GM12865 (cell line): ENCODE results near the gene MARCHF6.
"Not testable (repeated sequence)": the region's sequence is repeated elsewhere in the genome, so short reads cannot be mapped to it uniquely, and the experiment has no call there.

Experiments used
- DNase-seq: peaks from one replicate; pipeline ENCODE4 v3.0.0; 2010; ENCODE audit warnings: low read depth
- H3K4me3 ChIP-seq: 2 replicates; pipeline ENCODE4 v1.5.1; 2011; ENCODE audit warnings: mild to moderate bottlenecking, low read depth, low read length, control low read depth
- TF ChIP-seq, protein P1 (sequence below): IDR thresholded peaks from 2 replicates; pipeline ENCODE4 v1.5.1; 2011; ENCODE audit warnings: low read length, control low read depth, low read depth, inconsistent platforms; ENCODE audit not compliant: insufficient read depth; ENCODE audit errors: missing control alignments

Gene MARCHF6

DNA sequence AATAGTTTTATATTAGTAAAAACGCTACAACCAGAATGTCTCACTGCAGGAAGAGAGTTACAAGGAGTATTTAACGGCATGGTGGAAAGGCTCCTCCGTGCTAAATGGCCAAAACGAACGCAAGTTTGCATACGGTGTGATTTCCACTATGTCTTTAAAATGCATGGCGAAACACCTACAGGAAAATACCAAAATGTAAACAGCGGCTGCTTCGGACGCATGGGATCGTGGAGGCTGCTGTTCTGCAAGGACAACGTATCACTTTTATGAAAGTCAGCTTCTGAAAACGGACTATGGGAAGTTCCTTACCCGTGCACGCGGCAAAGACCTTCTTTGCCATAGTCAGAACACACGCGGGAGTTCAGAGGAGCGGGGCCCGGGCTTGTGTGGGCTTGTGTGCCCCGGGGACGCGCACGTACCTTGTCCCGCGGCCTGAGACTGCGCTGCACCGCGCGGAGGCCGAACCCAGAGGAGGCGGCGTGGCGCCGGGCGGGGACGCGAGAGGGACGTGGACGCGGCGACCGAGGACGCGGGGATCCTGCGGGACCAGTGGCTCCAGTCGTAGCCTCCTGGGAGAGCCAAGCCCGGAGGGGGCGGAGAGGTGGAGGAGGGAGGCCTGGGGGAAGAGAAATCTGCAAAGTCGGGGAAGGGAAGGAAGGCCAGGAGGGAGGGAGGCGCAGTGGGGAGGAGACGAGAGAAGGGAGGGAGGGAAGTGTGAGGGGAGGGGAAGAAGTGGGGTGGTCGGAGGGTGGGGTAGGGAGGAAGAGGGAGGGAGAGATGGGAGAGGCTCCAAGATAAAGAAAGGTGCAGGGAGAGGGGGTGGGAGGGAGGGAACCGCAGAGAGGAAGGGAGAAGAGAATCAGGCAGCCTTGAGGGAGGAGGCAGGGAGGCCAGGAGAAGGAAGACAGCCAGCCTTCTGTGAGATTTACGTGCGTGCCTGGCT is 46.0 kb upstream of the MARCHF6 start, which contains the start of gene CMBL:
Gene CMBL, minus strand, starts transcription at position 697 of the 943 bp plus-strand sequence. CDS start 17,140 bp downstream, outside the sequence.
- TF ChIP-seq, protein P1, sequence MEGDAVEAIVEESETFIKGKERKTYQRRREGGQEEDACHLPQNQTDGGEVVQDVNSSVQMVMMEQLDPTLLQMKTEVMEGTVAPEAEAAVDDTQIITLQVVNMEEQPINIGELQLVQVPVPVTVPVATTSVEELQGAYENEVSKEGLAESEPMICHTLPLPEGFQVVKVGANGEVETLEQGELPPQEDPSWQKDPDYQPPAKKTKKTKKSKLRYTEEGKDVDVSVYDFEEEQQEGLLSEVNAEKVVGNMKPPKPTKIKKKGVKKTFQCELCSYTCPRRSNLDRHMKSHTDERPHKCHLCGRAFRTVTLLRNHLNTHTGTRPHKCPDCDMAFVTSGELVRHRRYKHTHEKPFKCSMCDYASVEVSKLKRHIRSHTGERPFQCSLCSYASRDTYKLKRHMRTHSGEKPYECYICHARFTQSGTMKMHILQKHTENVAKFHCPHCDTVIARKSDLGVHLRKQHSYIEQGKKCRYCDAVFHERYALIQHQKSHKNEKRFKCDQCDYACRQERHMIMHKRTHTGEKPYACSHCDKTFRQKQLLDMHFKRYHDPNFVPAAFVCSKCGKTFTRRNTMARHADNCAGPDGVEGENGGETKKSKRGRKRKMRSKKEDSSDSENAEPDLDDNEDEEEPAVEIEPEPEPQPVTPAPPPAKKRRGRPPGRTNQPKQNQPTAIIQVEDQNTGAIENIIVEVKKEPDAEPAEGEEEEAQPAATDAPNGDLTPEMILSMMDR: no peak
- DNase-seq: peak; percentile 71
- H3K4me3 ChIP-seq: peak within 1 kb of the TSS; percentile 53

DNA sequence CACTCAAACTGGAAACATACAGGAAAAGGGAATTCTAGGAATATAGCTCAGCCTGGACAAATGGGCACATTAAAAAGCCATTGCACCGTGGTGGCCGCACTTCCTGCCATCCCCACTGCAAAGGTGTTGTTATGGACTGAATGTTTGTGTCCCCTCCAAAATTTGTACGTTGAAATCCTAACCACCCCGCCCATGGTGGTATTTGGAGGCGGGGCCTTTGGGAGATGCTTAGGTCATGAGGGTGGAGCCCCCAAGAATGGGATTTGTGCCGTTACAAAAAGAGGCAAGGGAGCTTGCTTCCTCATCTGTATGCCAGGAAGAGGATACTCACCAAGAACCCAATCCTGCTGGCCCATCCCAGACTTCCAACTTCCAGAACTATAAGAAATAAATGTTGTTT is 44.7 kb upstream of the MARCHF6 start:
- TF ChIP-seq, protein P1: no peak
- no peak overlapping the region for H3K4me3 ChIP-seq
- DNase-seq: no peak

DNA sequence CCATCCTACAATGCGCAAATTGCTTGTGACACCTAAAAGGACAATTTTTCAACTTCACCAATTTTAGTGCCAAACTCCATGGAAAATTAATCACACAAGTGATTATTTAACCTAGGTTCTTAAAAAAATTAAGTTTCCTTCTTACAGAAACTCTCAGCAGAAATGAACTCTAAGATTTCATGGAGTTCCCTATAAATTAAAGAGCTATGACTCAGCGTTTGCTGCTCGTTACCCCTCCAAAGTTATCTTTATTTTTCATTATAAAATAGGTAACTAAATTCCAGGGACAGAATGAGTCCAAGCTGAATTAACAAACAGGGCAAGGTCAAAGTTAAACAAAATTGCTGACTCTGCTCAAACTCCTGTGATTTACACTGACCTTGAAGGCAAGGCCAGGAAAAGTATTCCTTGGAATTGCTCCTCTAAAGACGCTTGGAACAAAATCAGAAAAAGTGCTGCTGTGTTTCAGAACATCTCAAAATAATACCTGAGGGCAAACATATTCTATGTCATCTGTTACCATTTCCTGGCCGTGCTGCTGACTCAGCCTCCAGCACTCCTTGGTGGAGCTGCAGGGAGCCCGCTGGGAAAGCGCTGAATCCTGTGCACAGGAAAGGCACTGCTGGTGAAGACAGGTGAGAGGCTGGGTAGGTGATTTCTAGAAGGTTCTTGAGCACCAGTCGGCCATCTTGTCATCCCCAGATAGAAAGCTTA is 43.3 kb upstream of the MARCHF6 start:
- no peak for DNase-seq
- H3K4me3 ChIP-seq: no peak overlapping the region
- TF ChIP-seq, protein P1: no peak

DNA sequence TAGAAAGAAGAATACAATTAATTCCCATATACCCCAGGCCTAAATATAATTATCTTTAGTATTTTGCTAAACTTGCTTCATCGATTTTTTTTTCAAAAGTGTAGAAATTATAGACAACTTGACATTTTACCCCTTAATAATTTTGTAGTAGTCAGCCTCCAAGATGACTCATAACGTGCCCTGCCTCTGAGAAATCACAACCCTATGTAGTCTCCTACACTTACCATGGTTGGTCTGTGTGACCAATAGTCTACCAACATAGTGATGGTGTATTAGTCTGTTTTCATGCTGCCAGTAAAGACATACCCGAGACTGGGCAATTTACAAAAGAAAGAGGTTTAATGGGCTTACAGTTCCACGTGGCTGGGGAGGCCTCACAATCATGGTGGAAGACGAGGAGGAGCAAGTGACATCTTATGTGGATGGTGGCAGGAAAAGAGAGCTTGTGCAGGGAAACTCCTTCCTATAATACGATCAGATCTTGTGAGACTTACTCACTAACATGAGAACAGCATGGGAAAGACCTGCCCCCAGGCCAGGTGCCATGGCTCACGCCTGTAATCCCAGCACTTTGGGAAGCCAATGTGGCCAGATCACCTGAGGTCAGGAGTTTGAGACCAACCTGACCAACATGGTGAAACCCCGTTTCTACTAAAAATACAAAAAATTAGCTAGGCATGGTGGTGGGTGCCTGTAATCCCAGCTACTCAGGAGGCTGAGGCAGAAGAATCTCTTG is 42.5 kb upstream of the MARCHF6 start:
- not testable (repeated sequence) for H3K4me3 ChIP-seq
- DNase-seq: peak; percentile 47

DNA sequence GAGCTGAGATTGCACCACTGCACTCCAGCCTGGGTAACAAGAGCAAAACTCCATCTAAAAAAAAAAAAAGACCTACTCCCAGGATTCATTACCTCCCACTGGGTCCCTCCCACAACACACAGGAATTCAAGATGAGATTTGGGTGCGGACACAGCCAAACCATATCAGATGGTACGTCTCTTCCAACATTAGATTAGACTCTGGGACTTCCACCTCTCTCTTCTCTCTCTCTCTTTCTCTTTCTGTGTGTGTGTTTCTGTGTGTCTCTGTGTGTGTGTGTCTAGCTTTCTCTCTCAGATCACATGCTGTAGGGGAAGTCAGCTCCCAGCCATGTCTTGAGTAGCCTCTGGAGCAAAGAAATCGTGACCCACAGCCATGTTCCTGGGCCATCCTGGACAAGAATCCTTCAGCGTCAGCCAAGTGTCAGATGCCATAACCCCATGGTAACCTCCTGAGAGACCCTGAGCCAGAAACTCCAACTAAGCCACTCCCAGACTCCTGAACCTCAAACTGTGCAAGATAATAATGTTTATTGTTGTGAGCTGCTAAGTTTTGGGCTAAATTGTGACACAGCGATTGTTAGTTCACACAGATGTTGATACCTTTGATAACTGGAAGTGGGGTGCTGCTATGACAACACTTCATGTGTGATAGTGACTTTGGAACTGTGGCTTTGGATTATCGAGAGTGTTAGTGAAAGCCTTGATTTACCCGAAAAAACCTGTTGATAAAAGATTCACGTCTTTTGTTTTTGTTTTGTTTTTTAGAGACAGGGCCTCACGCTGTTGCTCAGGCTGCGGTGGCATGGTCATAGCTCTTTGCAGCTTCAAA is 41.7 kb upstream of the MARCHF6 start:
- TF ChIP-seq, protein P1: no peak
- no peak for DNase-seq
- H3K4me3 ChIP-seq: no peak overlapping the region

DNA sequence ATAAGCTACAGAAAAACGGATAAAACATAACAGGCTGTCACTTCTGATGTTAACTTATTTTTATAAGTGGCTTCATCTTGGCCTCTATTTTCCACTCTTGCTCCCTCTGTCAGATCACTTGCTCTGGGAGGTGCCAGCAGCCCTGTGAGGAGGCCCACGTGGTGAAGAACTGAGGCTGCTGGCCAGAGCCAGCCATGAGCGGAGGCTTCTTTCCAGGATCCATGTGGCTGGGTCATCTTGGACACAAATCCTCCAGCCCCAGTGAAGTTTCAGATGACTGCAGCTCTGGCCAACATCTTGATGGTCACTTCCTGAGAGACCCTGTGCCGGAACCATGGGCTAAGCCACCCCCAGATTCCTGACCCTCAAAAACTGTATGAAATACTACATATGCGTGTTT is 38.3 kb upstream of the MARCHF6 start:
- no peak overlapping the region for H3K4me3 ChIP-seq
- DNase-seq: no peak
- TF ChIP-seq, protein P1: no peak
